Activated naive CD4-positive, alpha-beta T cell treated with Interleukin-2 at 50 U/mL for 16 hours (primary cell): ENCODE results near the gene GAS7.
A peak's percentile ranks its signal among the peaks of the same experiment; 100 is the strongest.

ENCODE experiments used
- DNase-seq: peaks from one replicate; pipeline ENCODE4 v3.0.0-alpha.2; 2020

GAS7 gene

GRCh38 chr17:10198509-10199249 lies at the start of gene GAS7:
Gene GAS7, minus strand, starts transcription at chr17:10198606.
- DNase-seq: peak; percentile 6

- no peak for DNase-seq
Observed at GRCh38 chr17:10247810-10248209, 49.4 kb upstream of the GAS7 start.

GRCh38 chr17:10243883-10244844 lies 45.8 kb upstream of the GAS7 start:
- DNase-seq: no peak

GRCh38 chr17:10241781-10242180 lies 43.4 kb upstream of the GAS7 start:
- DNase-seq: no peak

GRCh38 chr17:10238661-10239060 lies 40.3 kb upstream of the GAS7 start:
- DNase-seq: no peak

- no peak for DNase-seq
Observed at GRCh38 chr17:10234033-10234432, 35.6 kb upstream of the GAS7 start.

- no peak for DNase-seq
Observed at GRCh38 chr17:10233161-10233560, 34.8 kb upstream of the GAS7 start.

- no peak for DNase-seq
Observed at GRCh38 chr17:10229181-10229580, 30.8 kb upstream of the GAS7 start.

GRCh38 chr17:10226930-10227695 lies 28.7 kb upstream of the GAS7 start:
- peak; percentile 33 for DNase-seq

- no peak for DNase-seq
Observed at GRCh38 chr17:10224582-10225195, 26.3 kb upstream of the GAS7 start.

GRCh38 chr17:10219193-10219592 lies 20.8 kb upstream of the GAS7 start:
- no peak for DNase-seq

GRCh38 chr17:10217916-10218315 lies 19.5 kb upstream of the GAS7 start:
- DNase-seq: no peak

- DNase-seq: no peak
Observed at GRCh38 chr17:10216213-10216938, 18.0 kb upstream of the GAS7 start.

- no peak for DNase-seq
Observed at GRCh38 chr17:10215286-10215685, 16.9 kb upstream of the GAS7 start.

- no peak for DNase-seq
Observed at GRCh38 chr17:10211666-10212065, 13.3 kb upstream of the GAS7 start.

- DNase-seq: no peak
Observed at GRCh38 chr17:10210151-10210574, 11.8 kb upstream of the GAS7 start.

GRCh38 chr17:10208604-10209193 lies 10.3 kb upstream of the GAS7 start:
- DNase-seq: no peak

GRCh38 chr17:10207153-10207552 lies 8.7 kb upstream of the GAS7 start:
- DNase-seq: no peak

- DNase-seq: no peak
Observed at GRCh38 chr17:10205549-10206185, 7.3 kb upstream of the GAS7 start.

- DNase-seq: no peak
Observed at GRCh38 chr17:10201680-10202079, 3.3 kb upstream of the GAS7 start.

- DNase-seq: no peak
Observed at GRCh38 chr17:10200645-10201044, 2.2 kb upstream of the GAS7 start.
